C4-2B (cell line): ENCODE results near the gene CCNL2.
"Not testable (repeated sequence)": the region's sequence is repeated elsewhere in the genome, so short reads cannot be mapped to it uniquely, and the experiment has no call there.

Experiments
- H3K27ac ChIP-seq: fragments of 450-650 bp; 2 replicates; pipeline ENCODE4 v1.5.1; 2017
- ZFX ChIP-seq: fragments of 450-650 bp; IDR thresholded peaks from 2 replicates; pipeline ENCODE4 v1.6.1; 2017
- TF ChIP-seq, protein P1 (sequence below): fragments of 450-650 bp; conservative IDR thresholded peaks from 2 replicates; pipeline ENCODE4 v1.5.1; 2017; ENCODE audit warnings: mild to moderate bottlenecking

Gene CCNL2

DNA sequence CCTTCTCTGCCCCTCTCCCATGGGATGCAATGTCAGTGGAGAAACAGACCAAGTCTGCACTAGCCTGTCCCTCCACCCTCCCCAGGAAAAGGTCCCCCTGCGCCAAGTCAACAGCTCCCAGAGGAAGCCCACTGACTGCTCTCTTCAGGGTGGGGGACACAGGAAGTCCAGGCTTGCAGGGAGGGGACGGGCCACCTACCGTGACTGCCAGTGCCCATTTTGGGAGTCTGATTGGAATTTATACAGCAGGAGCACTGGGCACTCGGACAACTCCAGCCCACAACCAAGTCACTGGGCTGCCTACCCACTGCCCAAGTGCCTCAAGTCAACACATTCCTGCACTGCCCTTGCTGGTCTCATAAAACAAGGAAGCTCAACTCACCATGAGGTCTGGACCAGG is 6.1 kb downstream of the CCNL2 start:
- H3K27ac ChIP-seq: no peak overlapping the region
- no peak for TF ChIP-seq ZFX
- TF ChIP-seq, protein P1, sequence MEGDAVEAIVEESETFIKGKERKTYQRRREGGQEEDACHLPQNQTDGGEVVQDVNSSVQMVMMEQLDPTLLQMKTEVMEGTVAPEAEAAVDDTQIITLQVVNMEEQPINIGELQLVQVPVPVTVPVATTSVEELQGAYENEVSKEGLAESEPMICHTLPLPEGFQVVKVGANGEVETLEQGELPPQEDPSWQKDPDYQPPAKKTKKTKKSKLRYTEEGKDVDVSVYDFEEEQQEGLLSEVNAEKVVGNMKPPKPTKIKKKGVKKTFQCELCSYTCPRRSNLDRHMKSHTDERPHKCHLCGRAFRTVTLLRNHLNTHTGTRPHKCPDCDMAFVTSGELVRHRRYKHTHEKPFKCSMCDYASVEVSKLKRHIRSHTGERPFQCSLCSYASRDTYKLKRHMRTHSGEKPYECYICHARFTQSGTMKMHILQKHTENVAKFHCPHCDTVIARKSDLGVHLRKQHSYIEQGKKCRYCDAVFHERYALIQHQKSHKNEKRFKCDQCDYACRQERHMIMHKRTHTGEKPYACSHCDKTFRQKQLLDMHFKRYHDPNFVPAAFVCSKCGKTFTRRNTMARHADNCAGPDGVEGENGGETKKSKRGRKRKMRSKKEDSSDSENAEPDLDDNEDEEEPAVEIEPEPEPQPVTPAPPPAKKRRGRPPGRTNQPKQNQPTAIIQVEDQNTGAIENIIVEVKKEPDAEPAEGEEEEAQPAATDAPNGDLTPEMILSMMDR: no peak

DNA sequence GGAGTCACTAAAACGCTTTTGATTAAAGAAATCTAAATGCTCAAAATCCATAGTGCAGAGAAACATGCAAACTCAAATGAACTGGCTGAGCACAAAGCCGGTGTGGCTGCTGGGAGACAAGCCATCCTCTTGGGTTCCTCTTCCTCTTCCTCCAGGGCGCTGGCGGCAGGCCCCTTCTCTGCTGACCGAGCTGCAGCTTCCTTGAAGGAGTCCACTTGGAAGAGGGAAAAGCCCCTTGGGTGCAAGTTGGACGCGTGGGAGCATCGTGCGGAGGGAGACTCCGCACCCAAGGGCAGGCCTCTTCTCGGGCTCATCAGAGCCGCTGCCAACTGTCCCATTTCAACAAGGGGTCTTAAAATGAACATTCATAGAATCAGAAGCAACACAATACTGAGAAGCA is 7.9 kb downstream of the CCNL2 start:
- TF ChIP-seq ZFX: no peak
- TF ChIP-seq, protein P1: no peak
- no peak overlapping the region for H3K27ac ChIP-seq

DNA sequence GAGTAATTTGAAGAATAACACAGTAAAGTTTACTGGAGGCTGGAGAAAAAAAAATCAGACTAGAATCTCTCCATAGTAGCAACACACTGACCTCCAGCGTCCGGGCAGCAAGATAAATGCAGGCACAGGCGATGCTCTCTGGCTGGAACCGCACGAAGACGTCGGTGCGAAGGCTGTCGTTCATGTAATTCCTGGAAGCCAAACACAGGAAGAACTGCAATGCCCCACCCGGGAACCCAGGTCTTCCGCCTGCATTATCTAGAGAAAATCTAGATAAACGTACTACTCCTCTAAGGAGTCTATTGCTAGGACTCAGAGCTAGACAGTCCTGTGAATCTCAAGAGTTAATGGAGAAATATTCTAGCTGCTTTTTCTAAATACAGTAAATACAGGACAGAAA is 8.5 kb downstream of the CCNL2 start:
- TF ChIP-seq ZFX: no peak
- TF ChIP-seq, protein P1: no peak
- H3K27ac ChIP-seq: no peak overlapping the region

DNA sequence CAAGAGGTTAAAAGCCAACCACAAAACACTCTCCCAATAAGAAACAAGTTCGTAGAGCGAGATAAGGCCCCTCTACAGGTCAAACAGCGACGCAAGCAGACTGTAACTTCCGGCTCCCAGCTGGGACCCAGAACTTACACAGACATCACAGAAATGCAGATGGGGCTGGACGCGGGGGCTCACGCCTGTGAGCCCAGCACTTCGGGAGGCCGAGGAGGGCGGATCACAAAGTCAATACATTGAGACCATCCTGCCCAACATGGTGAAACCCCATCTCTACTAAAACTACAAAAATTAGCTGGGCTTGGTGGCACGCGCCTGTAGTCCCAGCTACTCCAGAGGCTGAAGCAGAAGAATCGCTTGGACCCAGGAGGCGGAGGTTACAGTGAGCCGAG is 11.1 kb downstream of the CCNL2 start:
- no peak overlapping the region for H3K27ac ChIP-seq
- TF ChIP-seq, protein P1: no peak
- no peak for TF ChIP-seq ZFX

DNA sequence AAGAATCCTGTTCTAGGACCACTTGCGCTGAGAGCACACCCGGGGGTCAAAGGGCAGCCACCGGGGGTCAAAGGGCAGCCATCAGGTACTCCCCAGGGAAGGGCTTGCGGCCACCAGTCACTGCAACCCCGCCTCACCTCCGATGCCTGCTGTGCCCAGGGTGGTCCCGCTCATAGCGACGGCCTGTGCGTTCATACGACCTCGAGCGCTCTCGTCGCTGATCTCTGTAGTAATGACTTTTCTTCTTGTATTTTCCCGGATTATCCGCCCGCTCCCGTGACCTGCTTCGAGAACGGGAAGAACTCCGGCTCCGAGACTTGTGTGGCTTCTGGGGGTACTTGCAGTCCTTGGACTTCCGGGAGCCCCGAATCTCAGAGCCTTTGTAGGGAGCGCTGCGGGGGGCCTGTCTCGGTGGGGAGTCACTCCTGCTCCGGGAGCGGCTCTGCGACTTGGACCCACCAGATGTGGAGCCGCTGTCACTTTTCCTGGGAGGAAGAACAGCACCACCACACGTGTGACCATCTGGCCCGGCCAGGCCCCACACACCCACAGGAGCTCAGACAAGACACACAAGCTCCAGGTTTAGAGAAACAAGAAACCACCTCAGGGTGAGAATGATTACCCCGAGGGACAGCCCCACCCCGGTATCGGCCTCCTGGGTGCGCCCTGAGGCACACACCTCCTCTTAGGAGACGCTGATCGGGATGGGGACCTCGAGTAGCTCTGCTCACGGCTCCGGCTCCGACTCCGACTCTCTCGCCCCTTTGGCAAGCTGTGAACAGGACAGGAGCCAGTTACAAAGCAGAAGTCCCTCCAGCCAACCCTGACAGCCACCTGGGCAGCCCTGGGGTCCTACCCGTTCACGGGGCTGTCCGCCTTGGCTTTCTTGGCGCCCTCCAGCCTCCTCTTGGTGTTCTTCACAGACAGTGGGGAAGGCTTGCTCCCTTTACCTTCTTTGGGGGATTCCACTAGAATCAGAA is 11.7 kb downstream of the CCNL2 start:
- TF ChIP-seq ZFX: no peak
- TF ChIP-seq, protein P1: no peak
- H3K27ac ChIP-seq: no peak overlapping the region

DNA sequence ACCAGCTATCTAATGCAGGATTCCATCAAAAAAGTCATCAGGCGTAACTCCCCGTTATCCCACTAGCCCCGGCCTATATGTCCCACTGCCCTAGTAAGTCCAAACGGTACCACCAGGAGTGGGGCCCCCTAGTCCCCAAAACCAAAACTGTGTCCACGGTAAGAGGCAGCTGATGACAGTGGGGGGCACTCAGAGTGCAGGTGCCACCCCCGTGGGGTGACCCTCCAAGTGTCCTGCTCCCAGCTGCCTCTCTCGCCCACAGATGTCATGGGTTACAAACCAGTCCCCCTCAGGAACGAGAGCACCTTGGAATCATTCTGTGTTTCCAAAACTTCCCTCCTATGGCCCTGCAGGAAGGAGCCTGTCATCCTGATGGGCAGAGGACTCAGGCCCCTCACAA is 13.2 kb downstream of the CCNL2 start:
- TF ChIP-seq ZFX: no peak
- TF ChIP-seq, protein P1: no peak
- no peak overlapping the region for H3K27ac ChIP-seq

DNA sequence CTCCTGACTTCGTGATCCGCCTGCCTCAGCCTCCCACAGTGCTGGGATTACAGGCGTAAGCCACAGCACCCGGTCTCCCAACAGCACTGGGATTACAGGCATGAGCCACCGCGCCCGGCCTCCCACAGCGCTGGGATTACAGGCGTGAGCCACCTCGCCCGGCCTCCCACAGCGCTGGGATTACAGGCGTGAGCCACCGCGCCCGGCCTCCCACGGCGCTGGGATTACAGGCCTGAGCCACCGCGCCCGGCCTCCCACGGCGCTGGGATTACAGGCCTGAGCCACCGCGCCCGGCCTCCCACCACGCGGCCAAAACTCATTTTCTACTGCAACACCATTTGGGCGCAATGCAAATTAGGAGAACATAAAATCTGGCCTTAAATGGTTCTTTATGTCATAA is 13.8 kb downstream of the CCNL2 start:
- not testable (repeated sequence) for H3K27ac ChIP-seq

DNA sequence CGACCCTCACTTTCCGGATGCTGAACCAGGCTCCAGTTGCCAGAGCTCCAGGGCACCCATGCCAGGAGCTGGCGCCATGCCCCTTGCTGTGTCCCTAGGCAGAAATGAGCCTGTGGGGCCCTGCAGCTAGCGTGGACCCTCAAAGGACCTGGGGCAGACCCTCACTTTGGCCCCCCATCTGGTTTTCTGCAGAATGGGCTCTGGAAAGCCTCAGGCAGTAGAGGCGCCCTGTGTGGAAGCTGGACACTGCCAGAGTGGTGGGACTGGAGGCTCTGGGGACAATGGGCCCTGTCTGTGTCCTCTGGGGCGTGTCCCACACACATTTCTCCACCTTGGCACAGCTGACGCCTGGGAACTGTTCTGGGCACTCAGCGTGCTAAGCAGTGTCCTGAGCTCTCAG is 17.8 kb downstream of the CCNL2 start:
- TF ChIP-seq, protein P1: no peak
- TF ChIP-seq ZFX: no peak
- no peak overlapping the region for H3K27ac ChIP-seq
